ENCODE data around the gene FRAS1. TPM values are rescaled to one million over a fixed set of nuclear protein-coding genes. Genes with fewer than 3 reads are reported as not detected.
"Not testable (repeated sequence)": the region's sequence is repeated elsewhere in the genome, so short reads cannot be mapped to it uniquely, and the experiment has no call there.

Gene FRAS1
- total RNA-seq, 2 experiments from 2014 or later: 0.09 TPM; not detected in 1

- H3K4me1 Mint-ChIP-seq; ATAC-seq; POLR2A ChIA-PET; intact Hi-C loops (cut with DNase I, micrococcal nuclease); DNase-seq; CTCF ChIA-PET; H3K27me3 Mint-ChIP-seq; H3K9me3 Mint-ChIP-seq (ENCODE audit: low read depth); H3K4me3 Mint-ChIP-seq; H3K27ac Mint-ChIP-seq; H3K36me3 Mint-ChIP-seq (ENCODE audit: low read depth): not testable (repeated sequence)
Observed at GRCh38 chr4:78307263-78307662, 250.1 kb downstream of the FRAS1 start.

- H3K36me3 Mint-ChIP-seq (ENCODE audit: low read depth): no peaks in the 10 kb centered on the region
- intact Hi-C loops (cut with DNase I, micrococcal nuclease): no loop called here
- ChIA-PET CTCF (no interaction called here), POLR2A (no interaction called here)
- H3K27me3 Mint-ChIP-seq: peaks cover 9% of the 10 kb centered on the region
- H3K4me1 Mint-ChIP-seq: peaks cover 9% of the 10 kb centered on the region
- ATAC-seq (no peak), DNase-seq (no peak)
- H3K27ac Mint-ChIP-seq: no peak overlapping the region
- H3K9me3 Mint-ChIP-seq (ENCODE audit: low read depth): no peaks in the 10 kb centered on the region
- H3K4me3 Mint-ChIP-seq: no peak overlapping the region
Observed at GRCh38 chr4:78308517-78308916, 251.4 kb downstream of the FRAS1 start.

- ATAC-seq: no peak
- DNase-seq: no peak
- POLR2A ChIA-PET: no interaction called here
Observed at GRCh38 chr4:78309352-78309751, 252.2 kb downstream of the FRAS1 start.

GRCh38 chr4:78310007-78310739 is 253.1 kb downstream of the FRAS1 start:
- Mint-ChIP-seq H3K27ac (no peak overlapping the region), H3K4me1 (peaks cover 18% of the 10 kb centered on the region), H3K36me3 (ENCODE audit: low read depth) (no peaks in the 10 kb centered on the region), H3K9me3 (ENCODE audit: low read depth) (no peaks in the 10 kb centered on the region), H3K27me3 (peaks cover 17% of the 10 kb centered on the region), H3K4me3 (no peak overlapping the region)
- ChIA-PET CTCF (no interaction called here), POLR2A (no interaction called here)
- intact Hi-C loops (cut with DNase I, micrococcal nuclease): no loop called here
- ATAC-seq (no peak), DNase-seq (no peak)

More at GRCh38 chr4:78309352-78309751, 252.2 kb downstream of the FRAS1 start:
- CTCF ChIA-PET: no interaction called here
- peaks cover 18% of the 10 kb centered on the region for H3K4me1 Mint-ChIP-seq
- H3K36me3 Mint-ChIP-seq (ENCODE audit: low read depth): no peaks in the 10 kb centered on the region
- H3K27me3 Mint-ChIP-seq: peaks cover 14% of the 10 kb centered on the region
- intact Hi-C loops (cut with DNase I, micrococcal nuclease): no loop called here
- no peaks in the 10 kb centered on the region for H3K9me3 Mint-ChIP-seq (ENCODE audit: low read depth)
- no peak overlapping the region for H3K27ac Mint-ChIP-seq
- H3K4me3 Mint-ChIP-seq: no peak overlapping the region

GRCh38 chr4:78310740-78311115 is 253.6 kb downstream of the FRAS1 start:
- POLR2A ChIA-PET: no interaction called here
- H3K27me3 Mint-ChIP-seq: peaks cover 17% of the 10 kb centered on the region
- no peaks in the 10 kb centered on the region for H3K36me3 Mint-ChIP-seq (ENCODE audit: low read depth)
- peaks cover 18% of the 10 kb centered on the region for H3K4me1 Mint-ChIP-seq
- no peak overlapping the region for H3K27ac Mint-ChIP-seq
- intact Hi-C loops (cut with DNase I, micrococcal nuclease): no loop called here
- DNase-seq (no peak), ATAC-seq (no peak)
- no peaks in the 10 kb centered on the region for H3K9me3 Mint-ChIP-seq (ENCODE audit: low read depth)
- no peak overlapping the region for H3K4me3 Mint-ChIP-seq
- CTCF ChIA-PET: no interaction called here

DNA sequence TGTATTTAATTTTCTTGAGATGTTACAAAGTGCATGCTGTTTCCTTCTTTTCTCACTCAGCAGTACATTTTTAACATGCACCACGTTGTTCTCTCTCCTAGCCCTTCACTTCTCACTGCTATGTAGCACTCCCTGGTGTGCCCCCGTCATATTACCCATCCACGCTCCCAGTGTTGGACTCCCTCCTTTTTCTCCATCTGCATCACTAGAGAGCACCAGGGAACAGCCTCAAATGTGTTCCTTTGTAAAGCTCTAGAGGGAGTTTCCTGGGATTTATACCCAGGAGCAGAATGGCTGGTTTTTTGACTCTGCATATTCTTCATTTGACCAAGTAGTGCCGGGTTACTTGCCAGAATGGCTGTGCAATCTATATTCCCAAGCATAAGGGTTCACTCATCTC is 254.2 kb downstream of the FRAS1 start:
- Mint-ChIP-seq H3K36me3 (ENCODE audit: low read depth) (no peaks in the 10 kb centered on the region), H3K9me3 (ENCODE audit: low read depth) (no peaks in the 10 kb centered on the region), H3K27ac (no peak overlapping the region), H3K27me3 (peaks cover 20% of the 10 kb centered on the region), H3K4me1 (peaks cover 18% of the 10 kb centered on the region), H3K4me3 (no peak overlapping the region)
- DNase-seq (no peak), ATAC-seq (no peak)
- ChIA-PET POLR2A (no interaction called here), CTCF (no interaction called here)
- intact Hi-C loops (cut with DNase I, micrococcal nuclease): no loop called here

- POLR2A ChIA-PET: interaction anchor here (0.6 kb wide), 1 partner anchor 13 kb away, joined by 3 read pairs; no protein-coding TSS in a partner anchor
- peak; percentile 47 for ATAC-seq
- no peak overlapping the region for H3K4me3 Mint-ChIP-seq
Observed at GRCh38 chr4:78312989-78313753, 256.0 kb downstream of the FRAS1 start.

GRCh38 chr4:78313754-78314120 is 256.6 kb downstream of the FRAS1 start:
- peaks cover 18% of the 10 kb centered on the region for H3K4me1 Mint-ChIP-seq
- ATAC-seq: peak; percentile 33
- intact Hi-C loops (cut with DNase I, micrococcal nuclease): no loop called here
- no peak overlapping the region for H3K27ac Mint-ChIP-seq
- ChIA-PET POLR2A (no interaction called here), CTCF (no interaction called here)
- H3K9me3 Mint-ChIP-seq (ENCODE audit: low read depth): no peaks in the 10 kb centered on the region
- no peak overlapping the region for H3K4me3 Mint-ChIP-seq
- DNase-seq: no peak
- no peaks in the 10 kb centered on the region for H3K36me3 Mint-ChIP-seq (ENCODE audit: low read depth)
- H3K27me3 Mint-ChIP-seq: peaks cover 26% of the 10 kb centered on the region

More at GRCh38 chr4:78312989-78313753, 256.0 kb downstream of the FRAS1 start:
- intact Hi-C loops (cut with DNase I, micrococcal nuclease): no loop called here
- Mint-ChIP-seq H3K27me3 (peaks cover 21% of the 10 kb centered on the region), H3K4me1 (peaks cover 18% of the 10 kb centered on the region), H3K9me3 (ENCODE audit: low read depth) (no peaks in the 10 kb centered on the region), H3K27ac (no peak overlapping the region), H3K36me3 (ENCODE audit: low read depth) (no peaks in the 10 kb centered on the region)
- DNase-seq: no peak
- CTCF ChIA-PET: no interaction called here

DNA sequence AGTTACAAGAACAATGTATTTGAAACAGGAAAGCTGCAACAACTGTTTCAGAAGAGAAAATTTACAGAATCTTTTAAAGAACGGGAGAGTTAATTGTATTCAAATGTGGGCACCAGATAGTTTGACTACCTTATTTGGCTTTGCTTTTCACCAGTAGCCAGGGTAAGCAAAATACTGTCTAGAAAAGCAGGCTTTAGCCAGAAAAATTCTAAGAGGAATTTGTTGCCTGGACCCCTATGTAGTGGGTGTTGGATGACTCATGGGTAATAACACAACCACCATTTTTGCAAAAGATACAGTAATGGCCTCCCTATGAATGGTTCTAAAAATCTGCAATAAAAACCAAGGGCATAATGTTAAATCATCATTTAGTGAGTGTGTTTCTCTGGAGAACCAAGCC is 261.0 kb downstream of the FRAS1 start:
- no peak overlapping the region for H3K4me3 Mint-ChIP-seq
- ChIA-PET POLR2A (no interaction called here), CTCF (no interaction called here)
- no peaks in the 10 kb centered on the region for H3K36me3 Mint-ChIP-seq (ENCODE audit: low read depth)
- ATAC-seq: no peak
- no peaks in the 10 kb centered on the region for H3K9me3 Mint-ChIP-seq (ENCODE audit: low read depth)
- peaks cover 28% of the 10 kb centered on the region for H3K27me3 Mint-ChIP-seq
- peaks cover 12% of the 10 kb centered on the region for H3K4me1 Mint-ChIP-seq
- DNase-seq: no peak
- H3K27ac Mint-ChIP-seq: no peak overlapping the region
- intact Hi-C loops (cut with DNase I, micrococcal nuclease): no loop called here

- ChIA-PET POLR2A (no interaction called here), CTCF (interaction anchor here (0.7 kb wide), 1 partner anchor 1146 kb away, joined by 3 read pairs; no protein-coding TSS in a partner anchor)
- peaks cover 21% of the 10 kb centered on the region for H3K27me3 Mint-ChIP-seq
- no peak overlapping the region for H3K4me3 Mint-ChIP-seq
- H3K27ac Mint-ChIP-seq: no peak overlapping the region
- intact Hi-C loops (cut with DNase I, micrococcal nuclease): no loop called here
- ATAC-seq (no peak), DNase-seq (no peak)
- H3K36me3 Mint-ChIP-seq (ENCODE audit: low read depth): no peaks in the 10 kb centered on the region
- H3K9me3 Mint-ChIP-seq (ENCODE audit: low read depth): no peaks in the 10 kb centered on the region
- H3K4me1 Mint-ChIP-seq: no peaks in the 10 kb centered on the region
Observed at GRCh38 chr4:78320349-78320935, 263.3 kb downstream of the FRAS1 start.

- intact Hi-C loops (cut with DNase I, micrococcal nuclease): no loop called here
- ATAC-seq (no peak), DNase-seq (no peak)
- Mint-ChIP-seq H3K27ac (no peak overlapping the region), H3K4me1 (no peaks in the 10 kb centered on the region), H3K9me3 (ENCODE audit: low read depth) (no peaks in the 10 kb centered on the region), H3K4me3 (no peak overlapping the region), H3K36me3 (ENCODE audit: low read depth) (no peaks in the 10 kb centered on the region), H3K27me3 (peaks cover 20% of the 10 kb centered on the region)
- CTCF ChIA-PET: no interaction called here
- POLR2A ChIA-PET: interaction anchor here (0.6 kb wide), 1 partner anchor 118 kb away, joined by 3 read pairs; no protein-coding TSS in a partner anchor
Observed at GRCh38 chr4:78322032-78322431, 264.9 kb downstream of the FRAS1 start.

- Mint-ChIP-seq H3K9me3 (ENCODE audit: low read depth) (no peaks in the 10 kb centered on the region), H3K27ac (no peak overlapping the region), H3K36me3 (ENCODE audit: low read depth) (no peaks in the 10 kb centered on the region), H3K27me3 (peaks cover 16% of the 10 kb centered on the region), H3K4me3 (no peak overlapping the region), H3K4me1 (no peaks in the 10 kb centered on the region)
- ChIA-PET CTCF (no interaction called here), POLR2A (no interaction called here)
- ATAC-seq: no peak
- intact Hi-C loops (cut with DNase I, micrococcal nuclease): no loop called here
- DNase-seq: no peak
Observed at GRCh38 chr4:78323439-78323838, 266.3 kb downstream of the FRAS1 start.
